SK-N-SH (cell line): Measurements from ENCODE around the gene OR10H5.

Source experiments
- CHD2 ChIP-seq: fragments of 150-350 bp; IDR thresholded peaks from 2 replicates; pipeline ENCODE4 v1.6.1; 2018; ENCODE audit warnings: low read length; ENCODE audit not compliant: partially characterized antibody
- CTCF ChIP-seq: fragments of 200-600 bp; sonication (generic); IDR thresholded peaks from 2 replicates; pipeline ENCODE4 v1.6.1; 2017; ENCODE audit warnings: antibody characterized with exemption, mild to moderate bottlenecking, moderate library complexity
- EP300 ChIP-seq, 2 experiments: IDR thresholded peaks; 2 replicates each; pipeline versions ENCODE4 v1.4.0 to v1.6.1; 2012; ENCODE audit warnings: borderline replicate concordance in 1 of 2, low read depth in 1 of 2, low read length in 1 of 2
- EZH2phosphoT487 ChIP-seq: fragments of 200-600 bp; sonication (generic); IDR thresholded peaks from 2 replicates; pipeline ENCODE4 v1.6.1; 2017; ENCODE audit warnings: low read depth, mixed run types, mild to moderate bottlenecking, antibody characterized with exemption, moderate library complexity, borderline replicate concordance
- FOXM1 ChIP-seq: IDR thresholded peaks from 2 replicates; pipeline ENCODE4 v1.4.0; 2012; ENCODE audit warnings: low read depth, mild to moderate bottlenecking
- GABPA ChIP-seq: IDR thresholded peaks from 2 replicates; pipeline ENCODE4 v1.4.0; 2012; ENCODE audit warnings: low read depth, mild to moderate bottlenecking
- SMC3 ChIP-seq: IDR thresholded peaks from 2 replicates; pipeline ENCODE4 v1.6.1; 2012; ENCODE audit warnings: low read depth, low read length, improper control_type of control experiment
- TAF1 ChIP-seq: IDR thresholded peaks from 2 replicates; pipeline ENCODE4 v1.6.1; 2012; ENCODE audit warnings: low read depth, mild to moderate bottlenecking, low read length, moderate library complexity, borderline replicate concordance
- YY1 ChIP-seq: IDR thresholded peaks from 2 replicates; pipeline ENCODE4 v1.4.0; 2012; ENCODE audit warnings: low read depth, mild to moderate bottlenecking

- TF ChIP-seq CTCF, result no peak
- TF ChIP-seq EZH2phosphoT487, result no peak
- TF ChIP-seq GABPA, result no peak
- no peak for TF ChIP-seq YY1
- TF ChIP-seq TAF1, result no peak
- TF ChIP-seq CHD2, result no peak
- no peak for TF ChIP-seq EP300 (IDR thresholded peaks at IDR 0.05; ENCODE audit: borderline replicate concordance in 1 of 2, low read depth in 1 of 2, low read length in 1 of 2)
- TF ChIP-seq FOXM1, result no peak
- TF ChIP-seq SMC3, result no peak
Measured at GRCh38 chr19:15837221-15837731, 49.8 kb downstream of the OR10H5 start.
